ENCODE results near the gene EBP. TPM values are rescaled to one million over a fixed set of nuclear protein-coding genes. Genes with fewer than 3 reads are reported as not detected.

The EBP gene
- total and polyA plus RNA-seq, 2 of the 8 experiments (the other 6 are each of a cell fraction or from before 2014, with no cell fraction given), result 143 to 286 TPM

DNA sequence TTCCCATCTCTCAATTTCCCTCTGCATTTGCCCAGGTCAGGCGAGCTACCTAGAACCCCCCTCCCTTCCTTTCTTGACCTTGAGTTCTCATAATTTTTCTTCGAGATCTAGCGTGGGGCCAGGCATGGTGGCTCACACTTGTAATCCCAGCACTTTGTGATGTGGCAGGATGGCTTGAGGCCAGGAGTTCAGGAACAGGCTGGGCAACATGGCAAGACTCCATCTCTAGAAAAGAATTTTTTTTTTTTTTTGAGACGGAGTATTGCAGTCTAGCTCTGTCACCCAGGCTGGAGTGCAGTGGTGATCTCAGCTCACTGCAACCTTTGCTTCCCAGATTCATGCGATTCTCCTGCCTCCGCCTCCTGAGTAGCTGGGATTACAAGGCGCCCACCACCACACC is 17.3 kb upstream of the EBP start:
- Histone ChIP-seq H3K27ac (ENCODE audit: low read depth, low read length) (no peak overlapping the region), H3K79me2 (ENCODE audit: control insufficient read depth in 1 of 2, insufficient read depth in 2 of 2, low read length in 2 of 2) (no peaks in the 10 kb centered on the region), H3K56ac (replicated peaks; ENCODE audit: insufficient read length, low read depth, low read length) (no peak overlapping the region), H3K18ac (ENCODE audit: extremely low read depth, low read length) (no peak overlapping the region), H3K4ac (replicated peaks; ENCODE audit: insufficient read length, low read depth, low read length) (no peak overlapping the region), H3K14ac (ENCODE audit: insufficient read length) (no peak overlapping the region), H2BK12ac (ENCODE audit: low read depth, low read length) (no peak overlapping the region), H2BK5ac (ENCODE audit: low read depth, low read length) (no peak overlapping the region), H2AK5ac (ENCODE audit: low read depth, low read length) (no peak overlapping the region), H4K8ac (ENCODE audit: extremely low read depth, insufficient read depth, low read length) (no peak overlapping the region), H3K79me1 (ENCODE audit: low read depth, low read length) (no peaks in the 10 kb centered on the region), H4K5ac (ENCODE audit: insufficient read length, low read depth, low read length) (no peak overlapping the region), H4K91ac (replicated peaks; ENCODE audit: insufficient read length, low read length) (no peak overlapping the region), H3K4me3 (ENCODE audit: extremely low read depth in 1 of 4, insufficient read depth in 2 of 4, low read depth in 3 of 4, low read length in 4 of 4) (no peak overlapping the region), H3K23me2 (ENCODE audit: low read depth, low read length) (no peaks in the 10 kb centered on the region), H3K9me3 (ENCODE audit: insufficient read depth in 2 of 2, low read depth in 1 of 2, low read length in 1 of 2) (no peaks in the 10 kb centered on the region), H3K4me1 (replicated peaks in 1 of 4; ENCODE audit: control insufficient read depth in 3 of 4, insufficient read depth in 4 of 4, low read length in 3 of 4) (no peaks in the 10 kb centered on the region; a peak in 1 of 7 replicates), H3K23ac (ENCODE audit: insufficient read length) (no peak overlapping the region), H2BK20ac (ENCODE audit: low read length) (no peak overlapping the region), H3K4me2 (ENCODE audit: insufficient read depth in 1 of 2, low read depth in 2 of 2, low read length in 2 of 2) (no peak overlapping the region), H2BK15ac (ENCODE audit: low read length) (no peak overlapping the region), H3K36me3 (ENCODE audit: control insufficient read depth in 2 of 4, insufficient read depth in 4 of 4, low read length in 3 of 4) (no peaks in the 10 kb centered on the region), H2BK120ac (replicated peaks; ENCODE audit: low read depth, low read length) (no peak overlapping the region), H2AFZ (ENCODE audit: low read length) (no peak overlapping the region), H3K9ac (replicated peaks in 1 of 4; ENCODE audit: extremely low read depth in 1 of 4, low read depth in 3 of 4, low read length in 3 of 4) (no peak overlapping the region), H3K27me3 (replicated peaks in 1 of 4; ENCODE audit: control insufficient read depth in 3 of 4, extremely low read depth in 1 of 4, insufficient read depth in 3 of 4, low read length in 3 of 4) (no peaks in the 10 kb centered on the region), H4K20me1 (replicated peaks in 1 of 2; ENCODE audit: control insufficient read depth in 1 of 2, insufficient read depth in 2 of 2, low read length in 2 of 2) (no peaks in the 10 kb centered on the region)
- DNase-seq (ENCODE audit: low read depth in 1 of 2, low spot score in 2 of 2) (no peak), FAIRE-seq (no peak)
- WGBS, 2 experiments (ENCODE audit: extremely low coverage in 1 of 2, insufficient coverage in 1 of 2, insufficient read length in 1 of 2, insufficient replicate concordance in 2 of 2, low coverage in 1 of 2, low lambda C conversion rate in 2 of 2, missing lambda C conversion rate in 1 of 2), result 94% methylated on average over 2 of the region's 7 CpGs; no CpG with 5 or more reads in 1 of the 2 experiments
- POLR2A ChIA-PET (ENCODE audit: partially characterized antibody), result no interaction called here
- CTCF ChIA-PET (ENCODE audit: partially characterized antibody), result interaction anchor here (1.1 to 1.3 kb wide), 2 partner anchors 10 to 37 kb away, joined by 4 to 5 read pairs; no protein-coding TSS in a partner anchor
- no peak for TF ChIP-seq BCL11A (IDR thresholded peaks at IDR 0.05; ENCODE audit: low read depth in 2 of 2, low read length in 2 of 2)
- TF ChIP-seq SP2 (IDR thresholded peaks at IDR 0.05; ENCODE audit: low read length), result no peak
- no peak for TF ChIP-seq JUND (IDR thresholded peaks at IDR 0.05; ENCODE audit: low read length)
- no peak for TF ChIP-seq HDAC2 (IDR thresholded peaks at IDR 0.05; ENCODE audit: borderline replicate concordance in 1 of 2, low read depth in 2 of 2, low read length in 2 of 2)
- no peak for TF ChIP-seq JUN (IDR thresholded peaks at IDR 0.05; ENCODE audit: low read depth, low read length)
- no peak for TF ChIP-seq ATF3 (IDR thresholded peaks at IDR 0.05; ENCODE audit: insufficient read depth, low read depth, low read length)
- no peak for TF ChIP-seq YY1 (IDR thresholded peaks at IDR 0.05; ENCODE audit: low read depth, low read length)
- no peak for TF ChIP-seq BACH1 (IDR thresholded peaks at IDR 0.05; ENCODE audit: low read length)
- TF ChIP-seq, protein P1, sequence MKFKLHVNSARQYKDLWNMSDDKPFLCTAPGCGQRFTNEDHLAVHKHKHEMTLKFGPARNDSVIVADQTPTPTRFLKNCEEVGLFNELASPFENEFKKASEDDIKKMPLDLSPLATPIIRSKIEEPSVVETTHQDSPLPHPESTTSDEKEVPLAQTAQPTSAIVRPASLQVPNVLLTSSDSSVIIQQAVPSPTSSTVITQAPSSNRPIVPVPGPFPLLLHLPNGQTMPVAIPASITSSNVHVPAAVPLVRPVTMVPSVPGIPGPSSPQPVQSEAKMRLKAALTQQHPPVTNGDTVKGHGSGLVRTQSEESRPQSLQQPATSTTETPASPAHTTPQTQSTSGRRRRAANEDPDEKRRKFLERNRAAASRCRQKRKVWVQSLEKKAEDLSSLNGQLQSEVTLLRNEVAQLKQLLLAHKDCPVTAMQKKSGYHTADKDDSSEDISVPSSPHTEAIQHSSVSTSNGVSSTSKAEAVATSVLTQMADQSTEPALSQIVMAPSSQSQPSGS (IDR thresholded peaks at IDR 0.05; ENCODE audit: low read length), result no peak
- TF ChIP-seq NRF1 (IDR thresholded peaks at IDR 0.05; ENCODE audit: low read depth, low read length), result no peak
- TF ChIP-seq KDM4A (IDR thresholded peaks at IDR 0.05; ENCODE audit: low read depth, low read length, severe bottlenecking), result no peak
- no peak for TF ChIP-seq POLR2A (IDR thresholded peaks at IDR 0.05; ENCODE audit: control extremely low read depth in 1 of 2, low read depth in 2 of 2, low read length in 2 of 2)
- TF ChIP-seq GTF2F1 (IDR thresholded peaks at IDR 0.05; ENCODE audit: borderline replicate concordance, low read depth, low read length), result no peak
